Caco-2 (cell line): Measurements from ENCODE around the gene FBXO34. TPM values are rescaled to one million over a fixed set of nuclear protein-coding genes. Genes with fewer than 3 reads are reported as not detected.

Experiments used
- BruUV-seq: library from RNA; stranded (reverse); fragments of 400-500 nt; replicated peaks from 2 replicates; lab custom pipeline; 2021; lab: Mats Ljungman, UMichigan
- CTCF ChIA-PET: fragments of 300-600 bp; sonication (Branson Sonifier 250); formaldehyde crosslinking; loops from one replicate; lab custom pipeline; 2022; ENCODE audit warnings: antibody characterized with exemption; lab: Charles Lee
- POLR2A ChIA-PET: fragments of 300-600 bp; sonication (Branson Sonifier 250); formaldehyde crosslinking; loops from one replicate; lab custom pipeline; 2022; ENCODE audit warnings: antibody characterized with exemption; lab: Charles Lee
- DNase-seq, 2 experiments: peaks; one replicate each; pipeline versions ENCODE4 v3.0.0 to v3.0.0-alpha.2; 2020 to 2022
- H3K27me3 ChIP-seq: replicated peaks from 2 replicates; pipeline ENCODE4 v1.6.0; 2011; ENCODE audit warnings: low read length; ENCODE audit not compliant: control insufficient read depth, insufficient read depth
- H3K36me3 ChIP-seq: 2 replicates; pipeline ENCODE4 v1.5.1; 2011; ENCODE audit warnings: low read length; ENCODE audit not compliant: control insufficient read depth, insufficient read depth
- H3K4me1 ChIP-seq: fragments of 250-450 bp; sonication (Bioruptor Pico); 2 replicates; pipeline ENCODE4 v1.5.1; 2020; ENCODE audit warnings: mild to moderate bottlenecking
- H3K4me3 ChIP-seq: 2 replicates; pipeline ENCODE4 v1.5.1; 2011; ENCODE audit warnings: low read depth, mild to moderate bottlenecking, control low read depth, low read length
- H3K9me3 ChIP-seq: fragments of 250-450 bp; sonication (Bioruptor Pico); 2 replicates; pipeline ENCODE4 v1.5.1; 2020; ENCODE audit warnings: mild to moderate bottlenecking, moderate library complexity
- H3K27ac Mint-ChIP-seq: one replicate; pipeline ENCODE4 v1.8.0; 2022; ENCODE audit warnings: mixed read lengths; ENCODE audit not compliant: unreplicated experiment
- H3K27me3 Mint-ChIP-seq: one replicate; pipeline ENCODE4 v1.8.0; 2022; ENCODE audit warnings: mixed read lengths; ENCODE audit not compliant: insufficient read depth, unreplicated experiment
- H3K36me3 Mint-ChIP-seq: one replicate; pipeline ENCODE4 v1.8.0; 2022; ENCODE audit warnings: mild to moderate bottlenecking, mixed read lengths; ENCODE audit not compliant: insufficient read depth, unreplicated experiment
- H3K4me1 Mint-ChIP-seq: one replicate; pipeline ENCODE4 v1.8.0; 2022; ENCODE audit warnings: low read depth, mixed read lengths; ENCODE audit not compliant: unreplicated experiment
- H3K4me3 Mint-ChIP-seq: one replicate; pipeline ENCODE4 v1.8.0; 2022; ENCODE audit warnings: mild to moderate bottlenecking, moderate library complexity, mixed read lengths; ENCODE audit not compliant: unreplicated experiment
- H3K9me3 Mint-ChIP-seq: one replicate; pipeline ENCODE4 v1.8.0; 2022; ENCODE audit warnings: mixed read lengths; ENCODE audit not compliant: unreplicated experiment
- CTCF ChIP-seq, 2 experiments: fragments of 200-600 bp in 1 of 2; IDR thresholded peaks; 1 replicate in 1 of 2; 2 replicates in 1 of 2; pipeline versions ENCODE4 v1.5.1 to v1.8.0; 2011 to 2022; ENCODE audit warnings: antibody characterized with exemption in 1 of 2, control low read depth in 1 of 2, inconsistent platforms in 1 of 2, low read depth in 1 of 2, low read length in 1 of 2, mild to moderate bottlenecking in 1 of 2, moderate library complexity in 1 of 2; ENCODE audit not compliant: insufficient read depth in 1 of 2, severe bottlenecking in 1 of 2, unreplicated experiment in 1 of 2
- intact Hi-C: fragments of 100-400 bp; cut with micrococcal nuclease; formaldehyde crosslinking; loops from one replicate; pipeline ENCODE4 v1.10.0; 2022; ENCODE audit not compliant: unreplicated experiment
- total RNA-seq: library from RNA; stranded (reverse); gene quantifications from 2 replicates; pipeline ENCODE4 v1.2.3, GENCODE V29; 2022

FBXO34 gene
- total RNA-seq, 1 experiment from 2014 or later = 23.7 TPM

- Mint-ChIP-seq H3K4me1 (no peaks in the 10 kb centered on the region), H3K4me3 (no peak overlapping the region), H3K27me3 (peaks cover 6% of the 10 kb centered on the region), H3K9me3 (no peaks in the 10 kb centered on the region), H3K36me3 (no peaks in the 10 kb centered on the region), H3K27ac (no peak overlapping the region)
- POLR2A ChIA-PET = no interaction called here
- no peak for TF ChIP-seq CTCF (IDR thresholded peaks at IDR 0.05; ENCODE audit: insufficient read depth in 1 of 2, low read depth in 1 of 2, low read length in 1 of 2, severe bottlenecking in 1 of 2, unreplicated experiment in 1 of 2)
- no TSS peak for BruUV-seq
- intact Hi-C loops = no loop called here
- Histone ChIP-seq H3K4me3 (no peak overlapping the region), H3K27me3 (no peaks in the 10 kb centered on the region), H3K9me3 (no peaks in the 10 kb centered on the region), H3K36me3 (no peaks in the 10 kb centered on the region), H3K4me1 (no peaks in the 10 kb centered on the region)
- no peak for DNase-seq
- CTCF ChIA-PET = no interaction called here
Observed at GRCh38 chr14:55238019-55238680, 33.1 kb upstream of the FBXO34 start.

- no TSS peak for BruUV-seq
- ChIA-PET POLR2A (no interaction called here), CTCF (no interaction called here)
- Histone ChIP-seq H3K4me1 (no peaks in the 10 kb centered on the region), H3K27me3 (no peaks in the 10 kb centered on the region), H3K4me3 (no peak overlapping the region), H3K36me3 (no peaks in the 10 kb centered on the region), H3K9me3 (no peaks in the 10 kb centered on the region)
- Mint-ChIP-seq H3K4me1 (no peaks in the 10 kb centered on the region), H3K27ac (no peak overlapping the region), H3K27me3 (peaks cover 6% of the 10 kb centered on the region), H3K36me3 (no peaks in the 10 kb centered on the region), H3K9me3 (no peaks in the 10 kb centered on the region), H3K4me3 (no peak overlapping the region)
- TF ChIP-seq CTCF (IDR thresholded peaks at IDR 0.05; ENCODE audit: insufficient read depth in 1 of 2, low read depth in 1 of 2, low read length in 1 of 2, severe bottlenecking in 1 of 2, unreplicated experiment in 1 of 2) = no peak
- intact Hi-C loops = no loop called here
- no peak for DNase-seq
Observed at GRCh38 chr14:55239320-55239719, 31.9 kb upstream of the FBXO34 start.

- Histone ChIP-seq H3K4me3 (no peak overlapping the region), H3K36me3 (no peaks in the 10 kb centered on the region), H3K9me3 (no peaks in the 10 kb centered on the region), H3K4me1 (no peaks in the 10 kb centered on the region), H3K27me3 (no peaks in the 10 kb centered on the region)
- no peak for TF ChIP-seq CTCF (IDR thresholded peaks at IDR 0.05; ENCODE audit: insufficient read depth in 1 of 2, low read depth in 1 of 2, low read length in 1 of 2, severe bottlenecking in 1 of 2, unreplicated experiment in 1 of 2)
- CTCF ChIA-PET = no interaction called here
- Mint-ChIP-seq H3K9me3 (no peaks in the 10 kb centered on the region), H3K4me3 (no peak overlapping the region), H3K27ac (no peak overlapping the region), H3K4me1 (no peaks in the 10 kb centered on the region), H3K27me3 (no peaks in the 10 kb centered on the region), H3K36me3 (no peaks in the 10 kb centered on the region)
- POLR2A ChIA-PET = no interaction called here
- intact Hi-C loops = no loop called here
- no TSS peak for BruUV-seq
- no peak for DNase-seq
Observed at GRCh38 chr14:55240526-55241178, 30.6 kb upstream of the FBXO34 start.
